M059J (cell line): ENCODE results near the gene JTB. TPM values are rescaled to one million over a fixed set of nuclear protein-coding genes. Genes with fewer than 3 reads are reported as not detected.
"Not testable (repeated sequence)": the region's sequence is repeated elsewhere in the genome, so short reads cannot be mapped to it uniquely, and the experiment has no call there.

Source experiments
- DNase-seq: peaks from one replicate; pipeline ENCODE4 v3.0.0-alpha.2; 2012; ENCODE audit warnings: low read depth
- total RNA-seq: library from RNA; depleted of rRNA; stranded (reverse); fragments of >200 nt; shearing (Covaris generic); gene quantifications from 2 replicates; pipeline ENCODE4 v1.2.3, GENCODE V29; 2014; rRNA removed

JTB gene
- total RNA-seq, result 367 and 415 TPM in 2 replicates

GRCh38 chr1:153977250-153978240 lies at the start of gene JTB:
Gene JTB, minus strand, starts transcription at chr1:153977674. Its CDS starts 422 bp downstream, at chr1:153977252.
- DNase-seq, result peak; percentile 87

GRCh38 chr1:154019940-154020339 lies 42.5 kb upstream of the JTB start:
- DNase-seq, result no peak

GRCh38 chr1:154019269-154019668 lies 41.8 kb upstream of the JTB start:
- DNase-seq, result no peak

- peak; percentile 49 for DNase-seq
Measured at GRCh38 chr1:154014154-154014907, 36.9 kb upstream of the JTB start.

- not testable (repeated sequence) for DNase-seq
Measured at GRCh38 chr1:154012543-154012942, 35.1 kb upstream of the JTB start.

GRCh38 chr1:154012129-154012528 lies 34.7 kb upstream of the JTB start:
- DNase-seq, result no peak

- peak; percentile 65 for DNase-seq
Measured at GRCh38 chr1:154006136-154006535, 28.7 kb upstream of the JTB start.

GRCh38 chr1:154000420-154000819 lies 22.9 kb upstream of the JTB start:
- no peak for DNase-seq

GRCh38 chr1:153996882-153997281 lies 19.4 kb upstream of the JTB start:
- DNase-seq, result not testable (repeated sequence)

- DNase-seq, result no peak
Measured at GRCh38 chr1:153995640-153996039, 18.2 kb upstream of the JTB start.

- no peak for DNase-seq
Measured at GRCh38 chr1:153995202-153995601, 17.7 kb upstream of the JTB start.

GRCh38 chr1:153991806-153992205 lies 14.3 kb upstream of the JTB start:
- no peak for DNase-seq

GRCh38 chr1:153991151-153991630 lies 13.7 kb upstream of the JTB start:
- DNase-seq, result no peak

- DNase-seq, result peak; percentile 98
Measured at GRCh38 chr1:153990468-153991150, 13.1 kb upstream of the JTB start, which contains the start of gene RPS27. Gene RPS27, plus strand, starts transcription at chr1:153990762. Its CDS starts 35 bp downstream, at chr1:153990797.

- no peak for DNase-seq
Measured at GRCh38 chr1:153987621-153988020, 10.1 kb upstream of the JTB start.

GRCh38 chr1:153985941-153986761 lies 8.7 kb upstream of the JTB start, which contains the start of gene RAB13:
Gene RAB13, minus strand, starts transcription at chr1:153986339. Its CDS starts 103 bp downstream, at chr1:153986236.
- DNase-seq, result peak; percentile 86

GRCh38 chr1:153985341-153985912 lies 8.0 kb upstream of the JTB start:
- peak; percentile 74 for DNase-seq

- DNase-seq, result no peak
Measured at GRCh38 chr1:153984123-153984894, 6.8 kb upstream of the JTB start.

- not testable (repeated sequence) for DNase-seq
Measured at GRCh38 chr1:153981735-153982134, 4.3 kb upstream of the JTB start.
